ENCODE data around the gene ME3. TPM values are rescaled to one million over a fixed set of nuclear protein-coding genes. Genes with fewer than 3 reads are reported as not detected.

ME3 gene
- total RNA-seq, 1 donor, result 19.9 TPM

GRCh38 chr11:86511086-86511551, 161.3 kb downstream of the ME3 start:
- H3K4me3 ChIP-seq (ENCODE audit: low read depth, low read length), result no peak overlapping the region
- no peak for TF ChIP-seq CTCF (IDR thresholded peaks at IDR 0.05; ENCODE audit: insufficient read depth, low read depth, low read length)
- DNase-seq (ENCODE audit: low read depth), result peak; percentile 42

GRCh38 chr11:86510674-86511073, 161.7 kb downstream of the ME3 start:
- no peak for TF ChIP-seq CTCF (IDR thresholded peaks at IDR 0.05; ENCODE audit: insufficient read depth, low read depth, low read length)
- no peak for DNase-seq (ENCODE audit: low read depth)
- no peak overlapping the region for H3K4me3 ChIP-seq (ENCODE audit: low read depth, low read length)

GRCh38 chr11:86510097-86510496, 162.3 kb downstream of the ME3 start:
- no peak overlapping the region for H3K4me3 ChIP-seq (ENCODE audit: low read depth, low read length)
- TF ChIP-seq CTCF (IDR thresholded peaks at IDR 0.05; ENCODE audit: insufficient read depth, low read depth, low read length), result no peak
- no peak for DNase-seq (ENCODE audit: low read depth)

- no peak for DNase-seq (ENCODE audit: low read depth)
- TF ChIP-seq CTCF (IDR thresholded peaks at IDR 0.05; ENCODE audit: insufficient read depth, low read depth, low read length), result no peak
- H3K4me3 ChIP-seq (ENCODE audit: low read depth, low read length), result no peak overlapping the region
These were observed 162.8 kb downstream of the ME3 start for GRCh38 chr11:86509588-86509974.

GRCh38 chr11:86508604-86509587, 163.5 kb downstream of the ME3 start:
- no peak overlapping the region for H3K4me3 ChIP-seq (ENCODE audit: low read depth, low read length)
- no peak for TF ChIP-seq CTCF (IDR thresholded peaks at IDR 0.05; ENCODE audit: insufficient read depth, low read depth, low read length)
- DNase-seq (ENCODE audit: low read depth), result no peak

- no peak for TF ChIP-seq CTCF (IDR thresholded peaks at IDR 0.05; ENCODE audit: insufficient read depth, low read depth, low read length)
- no peak overlapping the region for H3K4me3 ChIP-seq (ENCODE audit: low read depth, low read length)
- DNase-seq (ENCODE audit: low read depth), result no peak
These were observed 165.1 kb downstream of the ME3 start for GRCh38 chr11:86507249-86507845.
